Measurements from ENCODE around the gene RMDN2. TPM values are rescaled to one million over a fixed set of nuclear protein-coding genes. Genes with fewer than 3 reads are reported as not detected.

RMDN2 gene
- total RNA-seq, 3 donors from 2014 or later (not counting 1 experiment from before 2014, with no cell fraction given) = 8.4 to 10.9 (median 8.4) TPM

DNA sequence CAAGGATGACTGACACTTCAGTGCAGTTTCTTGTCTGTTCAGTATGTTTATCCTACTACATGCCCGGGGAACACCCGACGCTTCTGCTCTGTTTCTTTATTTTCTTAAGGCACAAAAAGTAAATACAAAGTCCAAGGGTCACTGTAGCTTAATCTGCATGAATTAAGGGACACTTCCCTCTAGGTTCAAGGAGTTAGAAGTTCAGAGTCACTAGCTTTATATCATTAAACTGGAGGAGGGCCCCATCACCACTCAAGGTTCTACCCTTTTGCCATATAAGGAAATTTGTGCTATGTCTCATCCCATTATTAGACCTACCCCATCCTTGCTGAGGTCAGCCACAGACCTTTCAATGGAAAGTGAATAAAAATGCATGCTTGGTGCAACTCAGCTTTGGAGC lies 27.6 kb upstream of the RMDN2 start:
- intact Hi-C loops (cut with micrococcal nuclease) = no loop called here
- peaks cover 4% of the 10 kb centered on the region for H3K4me1 ChIP-seq (ENCODE audit: control insufficient read depth, insufficient read depth, low read length)
- 65% methylated on average over 3 of the region's 3 CpGs for WGBS (ENCODE audit: insufficient coverage)

DNA sequence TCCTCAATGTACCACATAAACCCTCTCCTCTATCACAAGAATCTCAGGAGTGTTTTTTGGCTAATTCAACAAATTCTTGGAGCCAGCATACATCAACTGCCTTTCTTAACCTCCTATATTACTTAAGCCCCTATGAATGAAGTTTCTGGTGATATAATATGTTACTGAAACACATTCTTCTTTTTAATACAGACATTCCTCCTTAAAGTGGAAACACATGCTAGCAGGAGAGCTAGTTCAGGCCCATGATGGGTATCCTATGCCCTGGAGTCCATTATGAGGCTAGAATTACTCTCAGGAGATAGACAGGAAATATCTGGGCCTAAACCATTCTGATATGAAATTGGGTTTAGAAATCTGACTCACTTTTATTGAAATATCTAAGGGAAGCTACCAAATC lies 26.6 kb upstream of the RMDN2 start:
- Mint-ChIP-seq H3K9me3 (peaks cover 0 to 2% of the 10 kb centered on the region in 2 donors), H3K27ac (no peak overlapping the region), H3K27me3 (ENCODE audit: low read depth in 2 of 2) (no peaks in the 10 kb centered on the region), H3K4me3 (no peak overlapping the region), H3K36me3 (peaks cover 7% of the 10 kb centered on the region), H3K4me1 (peaks cover 2 to 5% of the 10 kb centered on the region in 2 donors)
- H3K4me1 ChIP-seq (ENCODE audit: control insufficient read depth, insufficient read depth, low read length) = no peaks in the 10 kb centered on the region
- H3K27me3 ChIP-seq (ENCODE audit: control insufficient read depth, insufficient read depth, low read length) = no peaks in the 10 kb centered on the region
- DNase-seq (no peak), ATAC-seq (no peak)
- H3K4me3 ChIP-seq (ENCODE audit: low read length) = no peak overlapping the region
- H3K27ac ChIP-seq (ENCODE audit: low read length) = no peak overlapping the region
- intact Hi-C loops (cut with micrococcal nuclease) = no loop called here
- TF ChIP-seq, protein P1, sequence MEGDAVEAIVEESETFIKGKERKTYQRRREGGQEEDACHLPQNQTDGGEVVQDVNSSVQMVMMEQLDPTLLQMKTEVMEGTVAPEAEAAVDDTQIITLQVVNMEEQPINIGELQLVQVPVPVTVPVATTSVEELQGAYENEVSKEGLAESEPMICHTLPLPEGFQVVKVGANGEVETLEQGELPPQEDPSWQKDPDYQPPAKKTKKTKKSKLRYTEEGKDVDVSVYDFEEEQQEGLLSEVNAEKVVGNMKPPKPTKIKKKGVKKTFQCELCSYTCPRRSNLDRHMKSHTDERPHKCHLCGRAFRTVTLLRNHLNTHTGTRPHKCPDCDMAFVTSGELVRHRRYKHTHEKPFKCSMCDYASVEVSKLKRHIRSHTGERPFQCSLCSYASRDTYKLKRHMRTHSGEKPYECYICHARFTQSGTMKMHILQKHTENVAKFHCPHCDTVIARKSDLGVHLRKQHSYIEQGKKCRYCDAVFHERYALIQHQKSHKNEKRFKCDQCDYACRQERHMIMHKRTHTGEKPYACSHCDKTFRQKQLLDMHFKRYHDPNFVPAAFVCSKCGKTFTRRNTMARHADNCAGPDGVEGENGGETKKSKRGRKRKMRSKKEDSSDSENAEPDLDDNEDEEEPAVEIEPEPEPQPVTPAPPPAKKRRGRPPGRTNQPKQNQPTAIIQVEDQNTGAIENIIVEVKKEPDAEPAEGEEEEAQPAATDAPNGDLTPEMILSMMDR (IDR thresholded peaks at IDR 0.05) = no peak
- no peaks in the 10 kb centered on the region for H3K36me3 ChIP-seq (ENCODE audit: control insufficient read depth, insufficient read depth, low read length)
- peaks cover 5% of the 10 kb centered on the region for H3K9me3 ChIP-seq (ENCODE audit: control insufficient read depth, insufficient read depth, low read length)

More for the DNA sequence above, 27.6 kb upstream of the RMDN2 start:
- H3K27me3 ChIP-seq (ENCODE audit: control insufficient read depth, insufficient read depth, low read length) = no peaks in the 10 kb centered on the region
- no peak overlapping the region for H3K27ac Mint-ChIP-seq
- H3K27ac ChIP-seq (ENCODE audit: low read length) = no peak overlapping the region
- peaks cover 5% of the 10 kb centered on the region for H3K9me3 ChIP-seq (ENCODE audit: control insufficient read depth, insufficient read depth, low read length)
- no peaks in the 10 kb centered on the region for H3K27me3 Mint-ChIP-seq (ENCODE audit: low read depth in 2 of 2)
- no peak overlapping the region for H3K4me3 ChIP-seq (ENCODE audit: low read length)
- ATAC-seq (no peak), DNase-seq (no peak)
- no peaks in the 10 kb centered on the region for H3K36me3 ChIP-seq (ENCODE audit: control insufficient read depth, insufficient read depth, low read length)
- H3K4me3 Mint-ChIP-seq = no peak overlapping the region
- peaks cover 7% of the 10 kb centered on the region for H3K36me3 Mint-ChIP-seq
- H3K9me3 Mint-ChIP-seq = peaks cover 0 to 2% of the 10 kb centered on the region in 2 donors
- H3K4me1 Mint-ChIP-seq = peaks cover 11 to 14% of the 10 kb centered on the region in 2 donors
- TF ChIP-seq, protein P1 (IDR thresholded peaks at IDR 0.05) = no peak

DNA sequence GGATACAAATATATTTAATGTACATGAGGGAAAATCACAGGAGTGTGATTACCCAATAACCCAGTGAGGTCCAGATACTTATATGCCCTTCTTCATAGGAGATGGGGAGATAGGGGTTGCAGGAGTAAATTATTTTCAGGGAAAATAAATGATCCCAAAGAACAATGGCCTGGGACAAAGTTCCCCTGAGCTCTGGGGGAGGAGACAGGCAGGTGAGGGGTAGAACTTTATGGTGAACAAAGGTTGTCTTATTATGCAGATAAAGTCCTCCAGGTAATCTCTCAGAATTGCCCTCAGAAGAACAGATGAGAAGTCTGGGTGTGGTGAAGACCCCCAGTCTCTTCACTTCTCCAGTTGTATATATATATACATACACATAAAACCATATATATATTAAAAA lies 22.1 kb upstream of the RMDN2 start:
- no peak for ATAC-seq
- Mint-ChIP-seq H3K27ac (no peak overlapping the region), H3K9me3 (peaks cover 0 to 2% of the 10 kb centered on the region in 2 donors), H3K27me3 (ENCODE audit: low read depth in 2 of 2) (peaks cover 13 to 14% of the 10 kb centered on the region in 2 donors), H3K4me1 (no peaks in the 10 kb centered on the region), H3K36me3 (peaks cover 7% of the 10 kb centered on the region), H3K4me3 (no peak overlapping the region)
- intact Hi-C loops (cut with micrococcal nuclease) = no loop called here
- Histone ChIP-seq H3K36me3 (ENCODE audit: control insufficient read depth, insufficient read depth, low read length) (no peaks in the 10 kb centered on the region), H3K4me3 (ENCODE audit: low read length) (no peak overlapping the region), H3K27me3 (ENCODE audit: control insufficient read depth, insufficient read depth, low read length) (no peaks in the 10 kb centered on the region), H3K4me1 (ENCODE audit: control insufficient read depth, insufficient read depth, low read length) (no peaks in the 10 kb centered on the region), H3K9me3 (ENCODE audit: control insufficient read depth, insufficient read depth, low read length) (peaks cover 5% of the 10 kb centered on the region), H3K27ac (ENCODE audit: low read length) (no peak overlapping the region)
- DNase-seq = no peak
- TF ChIP-seq, protein P1 (IDR thresholded peaks at IDR 0.05) = no peak

- no peaks in the 10 kb centered on the region for H3K4me1 ChIP-seq (ENCODE audit: control insufficient read depth, insufficient read depth, low read length)
- H3K36me3 ChIP-seq (ENCODE audit: control insufficient read depth, insufficient read depth, low read length) = no peaks in the 10 kb centered on the region
- no peak overlapping the region for H3K4me3 ChIP-seq (ENCODE audit: low read length)
- Mint-ChIP-seq H3K4me3 (no peak overlapping the region), H3K36me3 (peaks cover 7% of the 10 kb centered on the region), H3K9me3 (peaks cover 0 to 2% of the 10 kb centered on the region in 2 donors), H3K27ac (no peak overlapping the region), H3K27me3 (ENCODE audit: low read depth in 2 of 2) (peaks cover 14 to 17% of the 10 kb centered on the region in 2 donors), H3K4me1 (no peaks in the 10 kb centered on the region)
- DNase-seq = no peak
- TF ChIP-seq, protein P1 (IDR thresholded peaks at IDR 0.05) = no peak
- intact Hi-C loops (cut with micrococcal nuclease) = no loop called here
- no CpG with 5 or more reads among the region's 3 CpGs for WGBS (ENCODE audit: insufficient coverage)
- H3K27ac ChIP-seq (ENCODE audit: low read length) = no peak overlapping the region
- H3K27me3 ChIP-seq (ENCODE audit: control insufficient read depth, insufficient read depth, low read length) = no peaks in the 10 kb centered on the region
- no peak for ATAC-seq
- H3K9me3 ChIP-seq (ENCODE audit: control insufficient read depth, insufficient read depth, low read length) = peaks cover 5% of the 10 kb centered on the region
Observed at GRCh38 chr2:37904425-37904824, 20.7 kb upstream of the RMDN2 start.

All from natural killer cell (primary cell).